Tibial artery (tissue), 4 donors: ENCODE data around the gene FAM81A.

Source experiments
- DNase-seq, 2 donors: peaks; one replicate each; pipeline ENCODE4 v3.0.0-alpha.2; 2019
- H3K27ac ChIP-seq, 2 donors: fragments of 200-600 bp; sonication (generic) in 1 of 2; 1 replicate in 1 of 2; 2 replicates in 1 of 2; pipeline ENCODE4 v1.5.1; 2018 to 2019; ENCODE audit warnings: mild to moderate bottlenecking in 1 of 2
- H3K27me3 ChIP-seq, 2 donors: fragments of 200-600 bp; sonication (generic) in 1 of 2; one replicate each; pipeline versions ENCODE4 v1.5.1 to v1.6.0; 2016 to 2019
- H3K36me3 ChIP-seq, 3 donors: fragments of 200-600 bp; sonication (generic) in 2 of 3; one replicate each; pipeline ENCODE4 v1.5.1; 2016 to 2019; ENCODE audit warnings: mild to moderate bottlenecking in 2 of 3
- H3K4me1 ChIP-seq, 4 donors: fragments of 200-600 bp; sonication (generic) in 2 of 4; 1 replicate in 3 of 4; 2 replicates in 1 of 4; pipeline ENCODE4 v1.5.1; 2016 to 2019
- H3K4me3 ChIP-seq, 2 donors: fragments of 200-600 bp; sonication (generic) in 1 of 2; 1 replicate in 1 of 2; 2 replicates in 1 of 2; pipeline ENCODE4 v1.5.1; 2018 to 2019; ENCODE audit warnings: mild to moderate bottlenecking in 2 of 2
- H3K9me3 ChIP-seq, 3 donors: fragments of 200-600 bp; sonication (generic) in 1 of 3; one replicate each; pipeline ENCODE4 v1.5.1; 2016 to 2019
- intact Hi-C: fragments of 100-400 bp; cut with DNase I; formaldehyde crosslinking; loops from one replicate; pipeline ENCODE4 v1.15.0; 2023; ENCODE audit warnings: low total_unique reads
- TF ChIP-seq, protein P1 (sequence below), 2 experiments: fragments of 200-600 bp in 1 of 2; fragments of 450-650 bp in 1 of 2; IDR thresholded peaks; one replicate each; pipeline ENCODE4 v1.5.1; 2017 to 2019; ENCODE audit warnings: antibody characterized with exemption in 2 of 2, mild to moderate bottlenecking in 1 of 2, moderate library complexity in 1 of 2

FAM81A gene

DNA sequence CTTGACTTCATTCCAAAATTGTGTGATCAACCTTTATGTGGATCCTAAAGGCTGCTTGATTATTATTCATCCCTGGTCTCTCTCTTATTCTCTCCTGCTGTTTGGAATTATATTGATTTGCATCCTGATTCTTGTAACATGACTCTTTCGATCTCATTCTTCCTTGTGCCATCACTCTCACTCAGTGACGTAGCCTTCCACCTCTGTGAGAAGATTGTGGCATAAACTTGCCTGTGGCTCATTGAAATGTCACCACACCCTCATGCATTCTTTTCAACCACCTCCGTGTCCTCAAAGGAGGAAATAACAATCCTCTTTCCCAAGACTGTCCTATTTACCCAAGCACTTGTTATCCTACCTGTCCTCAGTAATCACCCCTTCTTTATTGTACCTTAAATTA is 132.3 kb downstream of the FAM81A start:
- peaks cover 3 to 8% (median 8%) of the 10 kb centered on the region in 3 donors for H3K9me3 ChIP-seq
- intact Hi-C loops = no loop called here

DNA sequence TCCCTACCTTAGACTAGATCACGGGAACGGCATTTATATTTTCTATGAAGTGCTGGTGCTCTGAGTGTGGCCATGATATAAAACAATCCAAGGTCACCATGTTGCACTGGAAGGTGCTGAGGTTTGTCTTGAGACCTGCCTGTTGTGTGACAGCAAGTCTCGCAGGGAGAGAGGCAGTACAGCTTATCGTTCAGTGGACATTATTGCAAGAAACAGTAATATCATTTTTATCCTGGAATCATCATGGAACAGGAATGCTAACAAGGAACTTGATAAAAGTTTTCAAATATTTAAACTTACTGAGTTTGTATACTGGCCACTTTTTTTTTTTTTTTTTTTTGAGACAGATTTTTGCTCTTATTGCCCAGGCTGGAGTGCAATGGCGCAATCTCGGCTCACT is 133.6 kb downstream of the FAM81A start:
- intact Hi-C loops = no loop called here
- H3K27me3 ChIP-seq = no peaks in the 10 kb centered on the region
- no peaks in the 10 kb centered on the region for H3K4me1 ChIP-seq
- DNase-seq = no peak
- H3K4me3 ChIP-seq = no peak overlapping the region
- TF ChIP-seq, protein P1, sequence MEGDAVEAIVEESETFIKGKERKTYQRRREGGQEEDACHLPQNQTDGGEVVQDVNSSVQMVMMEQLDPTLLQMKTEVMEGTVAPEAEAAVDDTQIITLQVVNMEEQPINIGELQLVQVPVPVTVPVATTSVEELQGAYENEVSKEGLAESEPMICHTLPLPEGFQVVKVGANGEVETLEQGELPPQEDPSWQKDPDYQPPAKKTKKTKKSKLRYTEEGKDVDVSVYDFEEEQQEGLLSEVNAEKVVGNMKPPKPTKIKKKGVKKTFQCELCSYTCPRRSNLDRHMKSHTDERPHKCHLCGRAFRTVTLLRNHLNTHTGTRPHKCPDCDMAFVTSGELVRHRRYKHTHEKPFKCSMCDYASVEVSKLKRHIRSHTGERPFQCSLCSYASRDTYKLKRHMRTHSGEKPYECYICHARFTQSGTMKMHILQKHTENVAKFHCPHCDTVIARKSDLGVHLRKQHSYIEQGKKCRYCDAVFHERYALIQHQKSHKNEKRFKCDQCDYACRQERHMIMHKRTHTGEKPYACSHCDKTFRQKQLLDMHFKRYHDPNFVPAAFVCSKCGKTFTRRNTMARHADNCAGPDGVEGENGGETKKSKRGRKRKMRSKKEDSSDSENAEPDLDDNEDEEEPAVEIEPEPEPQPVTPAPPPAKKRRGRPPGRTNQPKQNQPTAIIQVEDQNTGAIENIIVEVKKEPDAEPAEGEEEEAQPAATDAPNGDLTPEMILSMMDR (IDR thresholded peaks at IDR 0.05) = no peak
- H3K36me3 ChIP-seq = no peaks in the 10 kb centered on the region
- no peaks in the 10 kb centered on the region for H3K9me3 ChIP-seq
- no peak overlapping the region for H3K27ac ChIP-seq

More for the DNA sequence above, 132.3 kb downstream of the FAM81A start:
- no peaks in the 10 kb centered on the region for H3K4me1 ChIP-seq
- no peak for DNase-seq
- H3K4me3 ChIP-seq = no peak overlapping the region
- TF ChIP-seq, protein P1 (IDR thresholded peaks at IDR 0.05) = no peak
- no peak overlapping the region for H3K27ac ChIP-seq
- no peaks in the 10 kb centered on the region for H3K36me3 ChIP-seq
- no peaks in the 10 kb centered on the region for H3K27me3 ChIP-seq
